ENCODE measurements around the gene MOB2. TPM values are rescaled to one million over a fixed set of nuclear protein-coding genes. Genes with fewer than 3 reads are reported as not detected.
"Not testable (repeated sequence)": the region's sequence is repeated elsewhere in the genome, so short reads cannot be mapped to it uniquely, and the experiment has no call there.

MOB2 gene
- total RNA-seq, 2 experiments from 2014 or later = 49.5 to 52.9 TPM

DNA sequence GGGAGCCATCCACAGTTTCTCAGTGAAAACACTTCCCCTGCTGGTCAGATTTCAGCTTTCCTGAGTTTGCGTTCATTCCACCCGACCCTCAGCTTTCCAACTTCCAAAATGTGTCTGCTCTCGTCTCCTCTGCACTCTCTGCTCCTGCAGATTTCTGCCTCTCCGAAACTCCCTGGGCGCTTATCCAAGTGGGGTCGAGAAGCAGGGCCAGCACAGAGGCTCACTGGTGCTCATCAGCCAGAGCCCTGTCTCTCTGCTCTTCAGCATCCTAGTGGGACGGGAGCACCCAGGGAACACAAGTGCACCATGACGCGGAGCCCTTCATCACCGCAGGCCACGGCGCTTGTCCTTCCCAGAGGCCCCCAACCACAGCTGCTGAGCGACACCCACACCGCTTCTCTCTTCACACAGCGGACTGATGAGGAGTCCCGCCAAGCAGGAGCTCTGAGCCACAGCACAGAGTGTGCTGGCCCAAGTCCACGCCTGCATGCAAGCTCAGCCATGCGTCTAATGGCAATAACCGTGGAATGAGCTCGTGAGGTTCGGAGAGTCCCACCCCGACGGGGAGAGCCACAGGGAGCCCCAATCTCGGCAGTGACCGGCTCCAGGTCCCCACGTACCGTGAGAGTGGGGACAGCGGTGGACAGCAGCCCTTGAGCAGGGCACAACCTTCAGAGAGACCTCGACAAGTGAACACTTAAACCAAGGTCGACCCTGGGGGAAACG is 27.9 kb upstream of the MOB2 start:
- H3K36me3 Mint-ChIP-seq (ENCODE audit: low read depth) = peaks cover 4% of the 10 kb centered on the region
- peaks cover 20% of the 10 kb centered on the region for H3K4me1 Mint-ChIP-seq
- no peaks in the 10 kb centered on the region for H3K9me3 Mint-ChIP-seq
- no peak overlapping the region for H3K27ac Mint-ChIP-seq
- no peak overlapping the region for H3K4me3 Mint-ChIP-seq
- POLR2A ChIA-PET = no interaction called here
- H3K27me3 Mint-ChIP-seq = no peaks in the 10 kb centered on the region
- CTCF ChIA-PET = interaction anchor here (1.2 to 1.7 kb wide), 2 partner anchors 10 to 11 kb away, joined by 3 read pairs; no protein-coding TSS in a partner anchor
- DNase-seq = no peak

DNA sequence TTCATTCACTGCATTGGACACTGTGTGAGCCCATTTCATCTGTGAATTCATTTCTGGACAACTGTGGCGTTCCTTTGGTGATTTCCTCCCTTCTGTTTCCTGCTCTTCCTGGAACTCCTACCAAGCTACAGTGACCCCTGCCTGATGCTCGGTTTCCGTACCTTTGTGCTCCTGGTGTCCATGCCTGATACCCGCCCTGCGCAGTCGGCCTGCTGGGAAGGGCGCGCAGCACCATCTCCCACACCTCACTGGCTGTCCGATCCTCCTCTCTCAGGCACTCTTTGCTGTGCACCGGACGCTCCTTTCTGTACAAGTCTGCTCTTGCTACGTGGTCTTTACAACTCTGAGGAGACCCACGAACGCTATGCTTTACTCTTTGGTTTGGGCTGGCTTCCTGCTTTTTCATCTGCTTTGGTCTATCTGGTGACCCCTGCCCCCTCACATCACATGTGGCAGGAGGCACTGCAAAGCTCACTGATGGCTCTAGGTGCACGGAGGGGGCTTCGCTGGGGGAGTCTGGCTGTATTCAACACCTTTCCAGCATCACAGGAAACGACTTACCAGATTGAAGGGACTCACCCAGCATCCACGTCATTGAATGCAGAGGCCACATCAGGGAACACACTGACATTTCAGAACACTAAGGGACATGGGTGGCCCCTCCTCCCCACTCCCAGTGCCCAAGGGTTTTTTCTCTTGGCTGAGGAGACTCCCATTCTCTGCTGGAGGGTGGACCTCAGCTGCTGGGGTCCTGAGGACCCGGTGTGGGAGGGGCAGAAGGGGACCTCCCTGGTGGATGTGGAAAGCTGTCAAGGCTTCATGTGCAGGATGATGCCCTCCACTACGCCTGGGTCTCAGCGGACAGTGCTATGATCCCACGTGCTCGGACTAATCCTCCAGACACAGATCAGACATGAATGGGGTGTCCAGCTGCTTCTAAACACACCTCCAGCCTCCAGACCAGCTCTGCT is 27.0 kb upstream of the MOB2 start:
- DNase-seq = no peak
- ChIA-PET POLR2A (no interaction called here), CTCF (interaction anchor here (1.2 to 1.7 kb wide), 2 partner anchors 11 to 12 kb away, joined by 3 read pairs; no protein-coding TSS in a partner anchor)
- Mint-ChIP-seq H3K9me3 (no peaks in the 10 kb centered on the region), H3K4me3 (no peak overlapping the region), H3K27ac (no peak overlapping the region), H3K27me3 (no peaks in the 10 kb centered on the region), H3K36me3 (ENCODE audit: low read depth) (peaks cover 4% of the 10 kb centered on the region), H3K4me1 (peaks cover 20% of the 10 kb centered on the region)

DNA sequence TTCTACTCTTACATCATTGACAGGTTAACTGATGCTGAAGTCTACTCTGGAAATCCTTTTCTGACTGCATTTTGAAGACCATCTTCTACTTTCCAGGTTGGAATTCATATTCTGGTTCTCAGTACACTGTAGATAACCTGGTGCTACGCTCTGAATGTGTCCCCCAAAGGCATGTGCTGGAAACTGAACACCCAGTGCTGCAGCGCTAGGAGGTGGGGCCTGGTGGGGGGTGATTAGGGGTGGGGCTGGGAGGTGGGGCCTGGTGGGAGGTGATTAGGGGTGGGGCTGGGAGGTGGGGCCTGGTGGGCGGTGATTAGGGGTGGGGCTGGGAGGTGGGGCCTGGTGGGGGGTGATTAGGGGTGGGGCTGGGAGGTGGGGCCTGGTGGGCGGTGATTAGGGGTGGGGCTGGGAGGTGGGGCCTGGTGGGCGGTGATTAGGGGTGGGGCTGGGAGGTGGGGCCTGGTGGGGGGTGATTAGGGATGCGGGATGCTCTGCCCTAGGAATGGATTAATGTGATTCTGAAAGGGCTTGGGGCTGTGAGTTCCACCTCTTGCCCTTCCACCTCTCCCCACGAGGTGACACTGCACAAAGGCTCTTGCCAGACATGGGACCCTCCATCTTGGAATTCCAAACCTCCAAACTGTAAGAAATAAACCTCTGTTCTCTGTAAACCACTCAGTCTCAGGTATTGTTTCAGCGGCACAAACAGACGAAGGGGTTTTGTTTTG is 26.1 kb upstream of the MOB2 start:
- POLR2A ChIA-PET; CTCF ChIA-PET; H3K27me3 Mint-ChIP-seq; H3K4me3 Mint-ChIP-seq; H3K9me3 Mint-ChIP-seq; DNase-seq; H3K27ac Mint-ChIP-seq; H3K36me3 Mint-ChIP-seq (ENCODE audit: low read depth): not testable (repeated sequence)
- H3K4me1 Mint-ChIP-seq = peaks cover 19% of the 10 kb centered on the region

DNA sequence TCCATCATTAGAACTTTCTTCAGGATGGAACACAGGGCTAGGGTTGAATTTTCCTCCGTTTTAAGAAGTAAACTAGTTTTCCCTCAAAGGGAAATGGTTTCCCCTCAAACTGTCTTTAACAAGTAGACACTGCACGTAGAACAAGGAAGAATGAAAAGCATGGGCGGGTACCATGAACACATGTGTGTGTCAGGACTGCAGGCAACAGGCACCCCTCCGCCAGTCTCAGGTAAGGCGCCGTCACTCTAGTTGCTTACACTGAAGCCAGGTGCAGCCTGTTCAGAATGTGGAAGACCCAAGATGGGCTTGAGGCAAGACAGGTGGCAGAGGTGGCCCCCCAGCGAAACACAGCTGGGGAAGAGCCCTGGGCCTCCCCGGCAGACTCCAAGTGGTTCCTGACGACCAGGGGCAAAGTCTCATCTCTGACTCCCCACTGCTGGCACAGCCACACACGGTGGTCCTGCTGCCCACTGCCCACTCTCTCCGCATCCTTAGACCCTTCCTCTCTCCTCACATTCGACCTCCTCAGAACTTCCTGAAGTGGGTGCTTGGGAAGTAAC is 25.4 kb upstream of the MOB2 start:
- Mint-ChIP-seq H3K27me3 (no peaks in the 10 kb centered on the region), H3K9me3 (no peaks in the 10 kb centered on the region), H3K27ac (no peak overlapping the region), H3K4me1 (peaks cover 16% of the 10 kb centered on the region), H3K36me3 (ENCODE audit: low read depth) (peaks cover 4% of the 10 kb centered on the region), H3K4me3 (no peak overlapping the region)
- no peak for DNase-seq
- ChIA-PET POLR2A (no interaction called here), CTCF (no interaction called here)

DNA sequence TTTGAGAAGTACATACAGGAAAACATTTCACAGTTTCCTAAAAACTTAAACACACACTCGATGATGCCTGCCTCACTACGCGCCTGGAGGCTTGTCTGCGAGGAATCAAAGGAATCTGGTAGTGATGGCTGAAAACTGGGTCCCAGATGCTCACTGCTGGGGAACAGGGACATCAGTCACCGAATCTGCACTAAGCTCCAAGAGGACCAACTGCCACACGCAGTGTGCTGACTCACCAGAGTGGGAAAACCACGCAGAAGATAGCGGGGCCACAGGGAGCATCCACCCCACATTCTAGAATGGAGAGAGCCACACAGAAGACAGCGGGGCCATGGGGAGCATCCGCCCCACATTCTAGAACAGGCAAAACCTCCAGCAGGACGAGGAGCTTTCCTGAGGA is 24.3 kb upstream of the MOB2 start:
- H3K4me3 Mint-ChIP-seq = no peak overlapping the region
- H3K27ac Mint-ChIP-seq = no peak overlapping the region
- CTCF ChIA-PET = no interaction called here
- no peaks in the 10 kb centered on the region for H3K27me3 Mint-ChIP-seq
- peaks cover 4% of the 10 kb centered on the region for H3K36me3 Mint-ChIP-seq (ENCODE audit: low read depth)
- POLR2A ChIA-PET = no interaction called here
- peaks cover 11% of the 10 kb centered on the region for H3K4me1 Mint-ChIP-seq
- no peaks in the 10 kb centered on the region for H3K9me3 Mint-ChIP-seq
- no peak for DNase-seq

DNA sequence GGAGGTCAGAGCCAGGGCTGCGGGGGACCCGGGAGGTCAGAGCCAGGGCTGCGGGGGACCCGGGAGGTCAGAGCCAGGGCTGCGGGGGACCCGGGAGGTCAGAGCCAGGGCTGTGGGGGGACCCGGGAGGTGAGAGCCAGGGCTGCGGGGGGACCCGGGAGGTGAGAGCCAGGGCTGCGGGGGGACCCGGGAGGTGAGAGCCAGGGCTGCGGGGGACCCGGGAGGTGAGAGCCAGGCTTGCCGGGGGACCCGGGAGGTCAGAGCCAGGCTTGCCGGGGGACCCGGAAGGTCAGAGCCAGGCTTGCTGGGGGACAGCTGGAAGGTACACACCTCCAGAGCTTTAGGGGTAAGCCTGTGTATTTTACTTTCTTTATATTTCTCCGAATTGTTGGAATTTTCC is 23.8 kb upstream of the MOB2 start:
- H3K27me3 Mint-ChIP-seq; H3K4me1 Mint-ChIP-seq; POLR2A ChIA-PET; CTCF ChIA-PET; H3K9me3 Mint-ChIP-seq; H3K36me3 Mint-ChIP-seq (ENCODE audit: low read depth); H3K4me3 Mint-ChIP-seq; H3K27ac Mint-ChIP-seq; DNase-seq: not testable (repeated sequence)

DNA sequence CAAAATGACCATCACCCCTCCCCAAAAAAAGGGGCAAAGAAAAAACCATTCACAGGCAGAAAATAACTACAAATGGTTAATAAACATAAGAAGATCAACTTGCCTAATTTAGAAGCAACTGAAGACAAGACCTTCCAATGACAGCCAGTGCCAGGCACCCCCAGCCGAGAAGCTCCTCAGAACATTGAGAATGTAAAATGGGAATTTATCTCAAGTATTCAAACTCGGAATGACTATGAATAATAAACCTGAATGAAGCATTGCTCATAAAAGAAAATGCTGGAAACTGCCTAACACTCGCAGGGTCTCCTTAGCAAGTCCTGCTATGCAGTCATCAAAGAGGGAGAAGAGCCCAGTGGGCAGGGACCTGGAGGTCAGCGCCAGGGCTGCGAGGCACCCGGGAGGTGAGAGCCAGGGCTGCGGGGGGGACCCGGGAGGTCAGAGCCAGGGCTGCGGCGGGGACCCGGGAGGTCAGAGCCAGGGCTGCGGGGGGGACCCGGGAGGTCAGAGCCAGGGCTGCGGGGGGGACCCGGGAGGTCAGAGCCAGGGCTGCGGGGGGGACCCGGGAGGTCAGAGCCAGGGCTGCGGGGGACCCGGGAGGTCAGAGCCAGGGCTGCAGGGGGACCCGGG is 23.2 kb upstream of the MOB2 start:
- no peaks in the 10 kb centered on the region for H3K27me3 Mint-ChIP-seq
- POLR2A ChIA-PET = no interaction called here
- H3K36me3 Mint-ChIP-seq (ENCODE audit: low read depth) = peaks cover 4% of the 10 kb centered on the region
- no peak for DNase-seq
- H3K4me3 Mint-ChIP-seq = no peak overlapping the region
- CTCF ChIA-PET = no interaction called here
- no peaks in the 10 kb centered on the region for H3K9me3 Mint-ChIP-seq
- H3K27ac Mint-ChIP-seq = no peak overlapping the region
- H3K4me1 Mint-ChIP-seq = peaks cover 8% of the 10 kb centered on the region

DNA sequence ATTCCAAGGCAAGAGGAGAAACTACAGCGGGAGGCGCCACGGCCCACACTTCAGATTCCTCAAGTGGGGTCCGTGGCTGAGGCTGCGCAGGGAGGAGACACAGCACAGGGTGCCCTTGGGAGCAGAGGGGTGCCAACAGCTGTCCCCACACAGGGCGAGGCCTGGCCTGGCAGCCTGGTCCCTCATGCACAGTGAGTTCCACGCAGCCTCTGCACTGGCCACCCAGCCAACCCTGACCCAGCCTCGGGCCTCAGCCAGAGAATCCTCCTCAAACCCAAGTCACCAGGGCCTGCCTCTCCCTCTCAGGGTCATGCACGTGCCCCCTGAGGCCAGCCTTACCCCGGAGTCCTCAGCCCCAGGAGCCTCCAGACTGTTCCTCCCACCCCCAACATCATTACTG is 22.4 kb upstream of the MOB2 start:
- Mint-ChIP-seq H3K4me1 (peaks cover 8% of the 10 kb centered on the region), H3K36me3 (ENCODE audit: low read depth) (no peaks in the 10 kb centered on the region), H3K27ac (no peak overlapping the region), H3K27me3 (no peaks in the 10 kb centered on the region), H3K4me3 (no peak overlapping the region), H3K9me3 (no peaks in the 10 kb centered on the region)
- CTCF ChIA-PET = no interaction called here
- DNase-seq = no peak
- POLR2A ChIA-PET = no interaction called here

DNA sequence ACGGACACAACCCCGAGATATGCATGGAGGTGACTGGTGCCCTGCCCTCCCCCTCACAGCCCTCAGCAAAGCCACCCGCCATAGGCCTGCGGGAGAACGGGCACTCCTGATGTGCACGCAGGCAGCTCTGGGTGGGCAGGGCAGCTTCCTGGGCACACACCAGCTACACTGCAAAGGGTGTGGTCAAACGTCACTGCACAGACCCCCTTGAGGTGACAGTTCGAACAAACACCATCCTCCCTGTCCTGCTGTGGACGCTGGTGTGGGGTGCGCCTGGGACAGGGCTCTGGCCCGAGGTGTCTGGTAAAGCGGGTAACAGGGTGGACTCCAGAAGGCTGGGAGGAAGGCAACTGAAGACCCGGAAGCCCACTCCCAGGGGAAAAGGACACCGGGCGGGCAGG is 21.9 kb upstream of the MOB2 start:
- no peak overlapping the region for H3K4me3 Mint-ChIP-seq
- POLR2A ChIA-PET = no interaction called here

DNA sequence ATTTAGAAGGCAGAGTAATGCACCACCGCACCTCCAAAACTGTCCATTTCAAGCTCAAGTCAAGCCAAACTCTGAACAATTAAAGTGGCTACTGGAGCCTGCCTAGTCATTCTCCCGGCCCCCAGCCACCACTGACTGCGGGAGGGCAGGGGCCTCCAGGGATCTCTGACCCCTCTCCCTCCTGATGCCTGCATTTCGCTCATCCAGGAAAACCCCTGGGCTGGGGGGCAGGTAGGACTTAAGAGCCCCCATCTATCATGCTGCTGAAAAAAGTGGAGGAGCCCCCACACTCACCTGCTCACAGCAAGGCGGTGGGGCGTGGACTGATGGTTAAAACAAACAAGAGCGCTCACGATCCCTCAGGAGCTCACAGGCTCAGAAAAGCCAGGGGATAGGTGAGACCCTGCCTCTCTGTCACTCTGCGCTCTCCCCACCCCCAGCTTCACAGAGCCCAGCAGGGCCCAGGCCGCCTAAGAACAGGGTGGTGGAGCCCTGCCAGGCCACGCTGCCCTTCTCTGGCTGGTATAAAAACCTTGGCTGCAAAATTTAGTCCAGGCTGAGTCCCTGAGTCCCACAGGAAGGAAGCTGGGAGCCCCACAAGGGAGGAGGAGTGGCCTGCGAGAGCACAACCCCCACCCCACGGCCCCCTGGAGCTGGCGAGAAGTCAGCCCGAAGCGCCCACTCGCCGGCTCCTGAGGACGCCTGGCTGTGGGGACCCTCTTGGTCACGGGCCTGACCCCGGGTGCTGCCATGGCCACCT is 21.0 kb upstream of the MOB2 start:
- CTCF ChIA-PET = no interaction called here
- Mint-ChIP-seq H3K27me3 (no peaks in the 10 kb centered on the region), H3K4me1 (peaks cover 4% of the 10 kb centered on the region), H3K27ac (no peak overlapping the region), H3K36me3 (ENCODE audit: low read depth) (no peaks in the 10 kb centered on the region), H3K4me3 (no peak overlapping the region), H3K9me3 (no peaks in the 10 kb centered on the region)
- DNase-seq = no peak
- POLR2A ChIA-PET = no interaction called here

More for the DNA sequence above, 21.9 kb upstream of the MOB2 start:
- CTCF ChIA-PET = no interaction called here
- H3K27ac Mint-ChIP-seq = no peak overlapping the region
- no peaks in the 10 kb centered on the region for H3K27me3 Mint-ChIP-seq
- H3K36me3 Mint-ChIP-seq (ENCODE audit: low read depth) = no peaks in the 10 kb centered on the region
- DNase-seq = no peak
- no peaks in the 10 kb centered on the region for H3K9me3 Mint-ChIP-seq
- H3K4me1 Mint-ChIP-seq = peaks cover 7% of the 10 kb centered on the region

DNA sequence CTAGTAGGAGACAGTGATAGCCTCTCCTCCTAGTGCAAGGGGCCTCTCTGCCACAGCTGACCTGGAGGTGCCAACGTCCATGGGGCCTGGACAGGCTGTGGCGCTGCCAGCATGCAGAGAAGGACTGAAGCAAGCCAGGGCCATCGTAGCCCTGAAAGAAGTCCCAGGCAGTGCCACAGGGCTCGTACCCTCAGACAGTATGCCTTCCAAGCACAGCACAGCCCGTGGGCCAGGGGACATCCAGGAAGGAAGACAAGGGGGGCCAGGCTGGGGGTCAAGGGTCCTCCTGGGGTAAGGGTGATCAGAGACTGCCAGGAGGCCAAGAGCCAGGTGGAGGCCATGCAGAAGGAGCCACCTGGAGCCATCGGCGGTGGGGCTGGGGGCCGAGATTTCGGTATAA is 20.4 kb upstream of the MOB2 start:
- Mint-ChIP-seq H3K27me3 (no peaks in the 10 kb centered on the region), H3K27ac (no peak overlapping the region), H3K4me3 (no peak overlapping the region), H3K36me3 (ENCODE audit: low read depth) (no peaks in the 10 kb centered on the region), H3K9me3 (no peaks in the 10 kb centered on the region), H3K4me1 (peaks cover 4% of the 10 kb centered on the region)
- POLR2A ChIA-PET = no interaction called here
- CTCF ChIA-PET = no interaction called here
- DNase-seq = no peak

DNA sequence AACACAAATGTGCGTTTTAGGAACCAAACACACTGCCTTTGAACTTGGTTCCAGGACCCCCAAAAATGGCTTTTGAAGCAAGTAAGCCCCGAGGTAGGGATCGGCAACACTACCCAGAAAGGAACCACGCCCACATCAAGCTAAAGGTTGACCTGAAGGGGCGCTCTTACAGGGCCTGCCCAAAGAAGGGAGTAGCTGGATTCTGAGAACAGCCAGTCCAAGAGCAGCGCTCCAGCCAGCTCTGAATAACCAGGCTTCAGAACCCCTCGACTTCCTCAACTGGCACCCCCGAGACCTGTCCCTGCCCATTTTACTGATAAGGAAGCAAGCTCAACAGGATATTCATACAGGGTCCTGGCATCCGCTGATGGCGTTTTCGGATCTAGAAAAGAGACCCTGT is 18.9 kb upstream of the MOB2 start:
- Mint-ChIP-seq H3K9me3 (peaks cover 6% of the 10 kb centered on the region), H3K27me3 (no peaks in the 10 kb centered on the region), H3K4me3 (no peak overlapping the region), H3K36me3 (ENCODE audit: low read depth) (peaks cover 8% of the 10 kb centered on the region), H3K27ac (no peak overlapping the region), H3K4me1 (no peaks in the 10 kb centered on the region)
- ChIA-PET CTCF (no interaction called here), POLR2A (no interaction called here)
- DNase-seq = no peak
